Activated B cell treated with CpG ODN at 0.5 μM for 24 hours (primary cell): Measurements from ENCODE around the gene STIM1. TPM values are rescaled to one million over a fixed set of nuclear protein-coding genes. Genes with fewer than 3 reads are reported as not detected.

ENCODE experiments used
- ATAC-seq: fragments of 200-7000 bp; cut with Tn5 transposase; one replicate; pipeline ENCODE4 v1.10.0; 2021; ENCODE audit warnings: low read depth, mild to moderate bottlenecking, moderate library complexity
- CTCF ChIA-PET: fragments of 350-600 bp; sonication (Branson Sonifier 250); formaldehyde crosslinking; loops from one replicate; lab custom pipeline; 2021; ENCODE audit warnings: antibody characterized with exemption; lab: Charles Lee
- POLR2A ChIA-PET: fragments of 350-600 bp; sonication (Branson Sonifier 250); formaldehyde crosslinking; loops from one replicate; lab custom pipeline; 2021; ENCODE audit warnings: antibody characterized with exemption; lab: Charles Lee
- DNase-seq: peaks from one replicate; pipeline ENCODE4 v3.0.0; 2022
- H3K27ac Mint-ChIP-seq: one replicate; pipeline ENCODE4 v1.8.0; 2020; ENCODE audit warnings: mixed read lengths
- H3K27me3 Mint-ChIP-seq: one replicate; pipeline ENCODE4 v1.8.0; 2021; ENCODE audit warnings: mixed read lengths
- H3K36me3 Mint-ChIP-seq: one replicate; pipeline ENCODE4 v1.8.0; 2021; ENCODE audit warnings: low read depth, mixed read lengths
- H3K4me1 Mint-ChIP-seq: one replicate; pipeline ENCODE4 v1.8.0; 2021; ENCODE audit warnings: mixed read lengths
- H3K4me3 Mint-ChIP-seq: one replicate; pipeline ENCODE4 v1.8.0; 2020; ENCODE audit warnings: mild to moderate bottlenecking, mixed read lengths
- H3K9me3 Mint-ChIP-seq: one replicate; pipeline ENCODE4 v1.8.0; 2020; ENCODE audit warnings: mixed read lengths
- CTCF ChIP-seq: fragments of 200-600 bp; IDR thresholded peaks from one replicate; pipeline ENCODE4 v1.8.0; 2022; ENCODE audit warnings: antibody characterized with exemption, mild to moderate bottlenecking
- intact Hi-C: fragments of 100-400 bp; cut with micrococcal nuclease; formaldehyde crosslinking; loops from one replicate; pipeline ENCODE4 v1.15.1; 2024
- total RNA-seq: library from RNA; stranded (reverse); gene quantifications from 2 replicates; pipeline ENCODE4 v1.2.3, GENCODE V29; 2022

STIM1 gene
- total RNA-seq, 1 donor from 2014 or later, result 38.4 TPM

GRCh38 chr11:3906166-3906565 is 50.7 kb downstream of the STIM1 start:
- DNase-seq (no peak), ATAC-seq (no peak)
- H3K27me3 Mint-ChIP-seq, result no peaks in the 10 kb centered on the region
- H3K4me1 Mint-ChIP-seq, result peaks cover 79% of the 10 kb centered on the region
- H3K27ac Mint-ChIP-seq, result no peak overlapping the region
- POLR2A ChIA-PET, result interaction anchor here (1.0 to 2.3 kb wide), 6 partner anchors 9 to 52 kb away, joined by 3 to 19 read pairs (median 6); partner anchors contain the start of gene STIM1
- no peaks in the 10 kb centered on the region for H3K36me3 Mint-ChIP-seq
- H3K9me3 Mint-ChIP-seq, result no peaks in the 10 kb centered on the region
- H3K4me3 Mint-ChIP-seq, result no peak overlapping the region
- TF ChIP-seq CTCF, result no peak
- CTCF ChIA-PET, result interaction anchor here (0.8 to 1.3 kb wide), 2 partner anchors 51 to 65 kb away, joined by 3 to 4 read pairs; partner anchors contain the start of gene STIM1
- intact Hi-C loops, result loop anchor here (5.0 kb wide), 1 partner anchor 36 kb away; no protein-coding TSS in a partner anchor

GRCh38 chr11:3907590-3907989 is 52.1 kb downstream of the STIM1 start:
- no peaks in the 10 kb centered on the region for H3K36me3 Mint-ChIP-seq
- H3K4me1 Mint-ChIP-seq, result peaks cover 70% of the 10 kb centered on the region
- no peak for TF ChIP-seq CTCF
- DNase-seq (no peak), ATAC-seq (no peak)
- H3K27me3 Mint-ChIP-seq, result no peaks in the 10 kb centered on the region
- H3K27ac Mint-ChIP-seq, result no peak overlapping the region
- ChIA-PET POLR2A (no interaction called here), CTCF (interaction anchor here (1.3 kb wide), 1 partner anchor 66 kb away, joined by 3 read pairs; no protein-coding TSS in a partner anchor)
- no peaks in the 10 kb centered on the region for H3K9me3 Mint-ChIP-seq
- no peak overlapping the region for H3K4me3 Mint-ChIP-seq
- intact Hi-C loops, result loop anchor here (5.0 kb wide), 1 partner anchor 35 kb away; no protein-coding TSS in a partner anchor

- no peak for DNase-seq
- H3K27me3 Mint-ChIP-seq, result no peaks in the 10 kb centered on the region
- H3K4me1 Mint-ChIP-seq, result peaks cover 66% of the 10 kb centered on the region
- ChIA-PET CTCF (interaction anchor here (1.7 kb wide), 1 partner anchor 55 kb away, joined by 5 read pairs; the partner anchor contains the start of gene STIM1), POLR2A (interaction anchor here (1.1 kb wide), 1 partner anchor 10 kb away, joined by 6 read pairs; no protein-coding TSS in a partner anchor)
- no peak overlapping the region for H3K27ac Mint-ChIP-seq
- intact Hi-C loops, result loop anchor here (5.0 kb wide), 1 partner anchor 32 kb away; no protein-coding TSS in a partner anchor
- H3K9me3 Mint-ChIP-seq, result no peaks in the 10 kb centered on the region
- no peak for TF ChIP-seq CTCF
- no peak overlapping the region for H3K4me3 Mint-ChIP-seq
- peaks cover 3% of the 10 kb centered on the region for H3K36me3 Mint-ChIP-seq
- no peak for ATAC-seq
Measured at GRCh38 chr11:3909901-3910300, 54.4 kb downstream of the STIM1 start.

- Mint-ChIP-seq H3K4me3 (no peak overlapping the region), H3K9me3 (no peaks in the 10 kb centered on the region), H3K36me3 (peaks cover 3% of the 10 kb centered on the region), H3K4me1 (peaks cover 64% of the 10 kb centered on the region), H3K27ac (no peak overlapping the region), H3K27me3 (no peaks in the 10 kb centered on the region)
- intact Hi-C loops, result no loop called here
- no peak for DNase-seq
- CTCF ChIA-PET, result interaction anchor here (1.0 kb wide), 1 partner anchor 63 kb away, joined by 3 read pairs; no protein-coding TSS in a partner anchor
- ATAC-seq, result no peak
- no peak for TF ChIP-seq CTCF
- POLR2A ChIA-PET, result interaction anchor here (0.6 to 1.8 kb wide), 2 partner anchors 10 to 57 kb away, joined by 3 to 9 read pairs; partner anchors contain the start of gene STIM1
Measured at GRCh38 chr11:3911908-3912505, 56.5 kb downstream of the STIM1 start.

GRCh38 chr11:3913921-3914320 is 58.5 kb downstream of the STIM1 start:
- no peak overlapping the region for H3K27ac Mint-ChIP-seq
- no peak for ATAC-seq
- H3K27me3 Mint-ChIP-seq, result no peaks in the 10 kb centered on the region
- peaks cover 3% of the 10 kb centered on the region for H3K36me3 Mint-ChIP-seq
- CTCF ChIA-PET, result no interaction called here
- peaks cover 74% of the 10 kb centered on the region for H3K4me1 Mint-ChIP-seq
- TF ChIP-seq CTCF, result no peak
- no peak for DNase-seq
- H3K4me3 Mint-ChIP-seq, result no peak overlapping the region
- intact Hi-C loops, result no loop called here
- POLR2A ChIA-PET, result interaction anchor here (1.2 to 1.4 kb wide), 2 partner anchors 49 to 59 kb away, joined by 4 read pairs; partner anchors contain the start of gene STIM1
- no peaks in the 10 kb centered on the region for H3K9me3 Mint-ChIP-seq
